ENCODE data around the gene SEMA4A.
"Not testable (repeated sequence)": the region's sequence is repeated elsewhere in the genome, so short reads cannot be mapped to it uniquely, and the experiment has no call there.

Gene SEMA4A

DNA sequence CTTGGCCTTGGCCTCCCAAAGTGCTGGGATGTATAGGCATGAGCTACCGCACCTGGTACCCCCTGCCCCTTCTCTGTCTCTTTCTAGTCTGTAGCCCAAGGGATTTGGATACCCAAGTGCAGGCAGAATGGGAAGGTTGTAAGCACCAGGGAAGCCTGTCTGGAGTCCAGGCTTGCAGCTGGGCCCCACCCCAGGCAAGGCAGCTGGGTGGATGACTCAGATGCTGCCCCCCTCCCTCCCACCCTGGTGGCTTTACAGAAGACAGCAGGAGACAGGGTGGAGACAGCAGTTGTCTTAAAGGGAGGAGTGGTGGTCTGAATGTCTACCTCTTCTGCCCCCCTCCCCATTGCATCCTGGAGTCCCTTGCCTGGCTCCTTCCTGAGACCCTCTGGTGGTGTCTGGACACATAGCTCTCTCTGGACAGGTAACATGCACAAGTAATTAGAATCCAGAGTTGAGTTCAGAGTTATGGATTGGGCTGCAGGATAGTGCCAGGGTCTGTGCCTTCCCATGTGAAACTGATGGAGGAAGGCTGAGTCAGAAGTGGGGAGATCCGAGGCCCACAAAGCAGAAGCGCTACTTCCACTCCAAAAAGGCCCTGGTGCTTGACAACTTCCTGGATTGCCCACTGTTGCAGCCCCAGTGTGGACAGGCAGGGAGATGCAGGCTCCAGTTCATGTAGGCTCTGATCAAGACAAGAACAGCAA, 33.7 kb upstream of the SEMA4A start:
- no peak for DNase-seq

- DNase-seq, result no peak
These were observed 33.1 kb upstream of the SEMA4A start for GRCh38 chr1:156120318-156120717.

GRCh38 chr1:156121005-156121404, 32.4 kb upstream of the SEMA4A start:
- not testable (repeated sequence) for DNase-seq

DNA sequence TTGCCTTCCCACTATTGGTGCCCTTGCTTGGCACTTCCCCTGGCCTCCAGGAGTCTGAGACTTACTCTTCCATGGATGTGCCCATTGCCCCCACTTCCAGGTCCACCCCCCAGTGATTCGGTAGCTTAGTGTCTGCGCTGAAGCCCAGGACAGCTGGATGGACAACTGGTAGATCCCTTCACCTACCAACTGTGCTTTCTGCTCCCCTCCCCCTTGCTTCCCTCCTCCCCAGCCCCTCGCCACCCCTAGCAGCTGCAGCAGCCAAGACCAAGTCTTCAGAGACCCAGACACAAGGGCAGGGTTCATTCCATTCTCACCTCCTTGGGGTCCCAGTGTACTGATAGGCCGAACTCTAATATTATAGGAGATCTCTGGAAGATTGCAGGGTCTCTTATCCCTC, 31.9 kb upstream of the SEMA4A start:
- DNase-seq, result no peak

DNA sequence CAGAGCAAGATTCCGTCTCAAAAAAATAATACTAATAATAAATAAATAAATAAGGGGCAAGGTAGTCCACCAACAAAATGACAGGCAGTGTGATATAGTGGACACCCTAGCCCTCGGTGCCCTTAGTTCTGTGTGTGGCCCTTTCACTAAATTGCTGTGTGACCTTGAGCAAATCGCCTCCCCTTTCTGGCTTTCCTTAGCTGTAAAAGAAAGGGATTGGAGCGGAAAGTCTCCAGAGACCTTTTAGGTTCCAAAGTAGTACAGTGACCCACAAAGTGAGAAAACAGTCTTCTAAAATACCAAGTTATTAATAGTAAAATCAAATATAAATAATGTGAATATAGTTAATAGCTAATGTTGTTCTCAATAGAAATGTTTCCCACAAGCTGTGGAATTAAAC, 31.3 kb upstream of the SEMA4A start:
- DNase-seq, result no peak

DNA sequence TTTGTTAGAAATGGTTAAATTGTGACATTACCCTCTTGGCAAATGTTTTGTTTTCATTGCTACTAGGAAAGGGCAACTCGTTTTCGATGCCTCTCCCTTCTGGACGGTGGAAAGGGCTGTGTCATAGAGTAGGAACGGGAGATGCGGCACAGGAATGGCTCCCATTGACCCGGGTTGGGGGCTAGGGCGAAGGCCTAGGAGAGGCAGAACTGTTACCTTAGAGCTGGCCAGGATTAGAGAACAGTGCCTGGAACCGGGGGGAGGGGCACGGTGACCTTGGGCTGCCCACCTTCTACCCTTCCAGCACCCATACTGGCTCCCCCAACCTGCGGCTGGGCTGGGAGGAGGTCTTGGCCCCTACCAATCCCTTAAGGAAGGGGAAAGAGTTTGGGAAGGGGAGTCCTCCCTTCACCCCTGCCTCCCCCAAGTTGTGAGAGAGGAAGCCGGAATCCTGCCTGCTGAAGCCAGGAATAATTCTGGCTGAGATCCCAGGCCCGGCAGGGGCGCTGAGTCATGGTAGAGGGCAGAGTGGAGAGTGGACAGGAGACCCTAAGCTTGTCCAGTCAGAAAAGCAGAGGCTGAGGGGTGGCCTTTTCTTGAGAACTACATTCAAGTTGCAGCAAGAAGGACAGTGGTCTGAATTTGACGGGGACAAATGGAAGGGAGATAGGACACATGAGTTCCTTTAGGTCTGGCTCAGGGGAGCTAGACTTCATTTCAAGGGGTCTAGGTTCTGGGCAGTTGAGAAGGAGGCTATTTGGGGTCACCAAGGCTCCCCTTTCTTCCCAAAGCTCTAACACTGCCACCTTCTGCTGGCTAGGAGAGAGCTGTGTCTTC, 30.6 kb upstream of the SEMA4A start:
- DNase-seq, result peak; percentile 36

- peak; percentile 84 for DNase-seq
These were observed 29.8 kb upstream of the SEMA4A start for GRCh38 chr1:156123356-156124196.

- DNase-seq, result no peak
These were observed 28.6 kb upstream of the SEMA4A start for GRCh38 chr1:156124557-156125483.

DNA sequence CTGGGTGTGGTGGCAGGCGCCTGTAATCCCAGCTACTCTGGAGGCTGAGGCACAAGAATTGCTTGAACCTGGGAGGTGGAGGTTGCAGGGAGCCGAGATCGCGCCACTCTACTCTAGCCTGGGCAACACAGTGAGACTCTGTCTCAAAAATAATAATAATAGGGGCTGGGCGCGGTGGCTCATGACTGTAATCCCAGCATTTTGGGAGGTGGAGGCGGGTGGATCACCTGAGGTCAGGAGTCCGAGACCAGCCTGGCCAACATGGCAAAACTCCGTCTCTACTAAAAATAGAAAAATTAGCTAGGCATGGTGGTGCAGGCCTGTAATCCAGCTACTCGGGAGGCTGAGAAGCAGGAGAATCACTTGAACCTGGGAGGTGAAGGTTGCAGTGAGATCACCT, 27.8 kb upstream of the SEMA4A start:
- not testable (repeated sequence) for DNase-seq

- peak; percentile 88 for DNase-seq
These were observed 27.2 kb upstream of the SEMA4A start for GRCh38 chr1:156126043-156126629.

DNA sequence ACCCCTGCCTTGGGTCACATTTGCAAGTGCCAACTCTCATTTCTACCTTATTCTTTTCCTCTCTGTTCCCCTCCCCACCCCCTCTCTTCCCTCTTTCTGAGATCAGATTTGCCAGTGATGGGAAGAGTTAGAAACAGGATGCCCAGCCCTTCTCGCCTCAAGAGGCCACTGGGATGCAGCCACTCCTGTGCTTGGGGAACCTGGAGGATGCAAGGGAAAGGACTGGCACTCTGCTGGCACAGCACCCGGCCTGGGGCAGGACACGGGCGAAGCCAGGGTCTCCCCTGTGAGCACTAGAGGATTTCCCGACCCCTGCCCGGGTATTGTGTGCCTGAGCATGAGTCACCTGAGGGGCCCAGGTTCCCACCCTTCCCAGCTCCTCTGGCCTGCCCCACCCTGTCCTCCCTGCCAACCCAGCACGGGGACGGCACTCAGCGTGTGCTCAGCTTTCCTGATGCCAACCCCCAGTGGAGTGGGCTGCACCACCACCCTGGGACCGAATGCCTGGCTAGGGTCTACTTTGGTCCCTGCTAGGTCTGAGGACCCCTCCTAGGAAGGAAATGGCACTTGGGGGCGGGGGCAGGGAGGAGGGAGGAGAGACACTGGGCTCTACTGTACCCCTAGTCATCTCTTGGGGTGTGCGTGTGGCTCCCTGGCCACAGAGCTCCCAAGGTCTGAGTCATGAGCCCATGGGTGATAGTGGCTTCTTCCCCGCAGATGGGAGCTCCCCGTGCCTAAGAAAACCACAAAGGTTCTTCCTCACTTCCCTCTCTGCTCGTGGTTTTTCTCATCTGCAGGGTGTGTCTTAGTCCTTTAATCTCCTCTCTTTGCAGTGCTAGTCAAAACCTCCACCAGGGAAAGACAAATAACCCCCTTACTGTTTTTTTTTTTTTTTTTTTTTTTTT, 26.5 kb upstream of the SEMA4A start:
- peak; percentile 71 for DNase-seq

DNA sequence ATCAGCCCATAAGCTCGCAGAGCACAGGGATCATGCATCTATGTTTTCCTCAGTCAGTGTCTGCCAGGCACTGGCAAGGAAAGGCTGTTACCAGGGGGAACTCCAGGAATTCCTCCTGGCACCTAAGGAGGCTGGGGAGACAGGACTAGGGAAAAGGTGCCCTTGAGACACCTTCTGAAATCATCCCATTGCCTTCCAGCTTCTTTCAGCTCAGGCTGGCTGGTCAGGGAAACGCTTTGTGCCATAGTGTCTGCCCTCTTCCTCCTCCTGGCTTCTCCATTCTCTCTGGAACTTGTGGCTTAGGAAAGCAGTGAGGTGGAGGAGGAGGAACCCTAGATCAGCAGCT, 25.1 kb upstream of the SEMA4A start:
- DNase-seq, result no peak

- DNase-seq, result no peak
These were observed 24.5 kb upstream of the SEMA4A start for GRCh38 chr1:156128654-156129597.

- peak; percentile 49 for DNase-seq
These were observed 23.5 kb upstream of the SEMA4A start for GRCh38 chr1:156129687-156130577.

DNA sequence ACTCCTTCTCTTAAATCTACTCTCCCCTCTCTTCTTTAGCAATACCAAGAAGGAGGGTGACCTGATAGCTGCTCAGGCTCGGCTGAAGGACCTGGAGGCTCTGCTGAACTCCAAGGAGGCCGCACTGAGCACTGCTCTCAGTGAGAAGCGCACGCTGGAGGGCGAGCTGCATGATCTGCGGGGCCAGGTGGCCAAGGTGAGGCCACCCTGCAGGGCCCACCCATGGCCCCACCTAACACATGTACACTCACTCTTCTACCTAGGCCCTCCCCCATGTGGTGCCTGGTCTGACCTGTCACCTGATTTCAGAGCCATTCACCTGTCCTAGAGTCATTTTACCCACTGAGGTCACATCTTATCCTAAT, 22.8 kb upstream of the SEMA4A start:
- no peak for DNase-seq

GRCh38 chr1:156134716-156135435, 18.5 kb upstream of the SEMA4A start:
- no peak for DNase-seq

GRCh38 chr1:156135930-156136871, 17.2 kb upstream of the SEMA4A start:
- no peak for DNase-seq

Measured in GOT3 (cell line).